Activated naive CD8-positive, alpha-beta T cell treated with anti-CD3 and anti-CD28 coated beads, Interleukin-2, amount 50 U/mL, for 24 hours (primary cell): Measurements from ENCODE around the gene MCFD2.
A peak's percentile ranks its signal among the peaks of the same experiment; 100 is the strongest.
"Not testable (repeated sequence)": the region's sequence is repeated elsewhere in the genome, so short reads cannot be mapped to it uniquely, and the experiment has no call there.

Source experiments
- ATAC-seq: fragments of 150-1000 bp; cut with Tn5 transposase; one replicate; pipeline ENCODE4 v1.10.0; 2021
- DNase-seq: peaks from one replicate; pipeline ENCODE4 v3.0.0; 2021
- H3K27ac Mint-ChIP-seq: one replicate; pipeline ENCODE4 v1.8.0; 2021; ENCODE audit warnings: mild to moderate bottlenecking, mixed read lengths
- H3K27me3 Mint-ChIP-seq: one replicate; pipeline ENCODE4 v1.8.0; 2021; ENCODE audit warnings: mixed read lengths
- H3K36me3 Mint-ChIP-seq: one replicate; pipeline ENCODE4 v1.8.0; 2021; ENCODE audit warnings: low read depth, mixed read lengths
- H3K4me1 Mint-ChIP-seq: one replicate; pipeline ENCODE4 v1.8.0; 2021; ENCODE audit warnings: mixed read lengths
- H3K4me3 Mint-ChIP-seq: one replicate; pipeline ENCODE4 v1.8.0; 2021; ENCODE audit warnings: mild to moderate bottlenecking, moderate library complexity, mixed read lengths
- H3K9me3 Mint-ChIP-seq: one replicate; pipeline ENCODE4 v1.8.0; 2021; ENCODE audit warnings: mixed read lengths

Gene MCFD2

DNA sequence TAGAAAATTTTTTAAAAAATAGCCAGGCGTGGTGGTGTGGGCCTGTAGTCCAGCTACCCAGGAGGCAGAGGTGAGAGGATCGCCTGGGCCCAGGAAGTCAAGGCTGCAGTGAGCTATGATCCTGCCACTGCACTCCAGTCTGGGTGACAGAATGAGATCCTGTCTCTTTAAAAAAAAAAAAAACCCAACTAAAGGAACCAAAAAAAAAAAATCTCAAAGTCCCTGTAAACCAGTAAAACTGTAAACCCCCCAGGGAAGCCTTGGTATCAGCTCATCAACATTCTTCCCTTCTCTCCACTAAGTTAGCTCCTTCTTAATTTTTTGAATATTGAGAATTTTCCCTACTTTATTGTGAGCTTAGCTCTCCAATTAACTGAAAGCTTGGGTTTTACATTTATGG, 8.4 kb upstream of the MCFD2 start:
- Mint-ChIP-seq H3K4me1 (peaks cover 23% of the 10 kb centered on the region), H3K9me3 (peaks cover 13% of the 10 kb centered on the region), H3K27me3 (no peaks in the 10 kb centered on the region), H3K36me3 (peaks cover 11% of the 10 kb centered on the region), H3K4me3 (no peak overlapping the region), H3K27ac (no peak overlapping the region)
- DNase-seq (no peak), ATAC-seq (no peak)

GRCh38 chr2:46923041-46923528, 7.5 kb upstream of the MCFD2 start:
- no peak overlapping the region for H3K4me3 Mint-ChIP-seq

DNA sequence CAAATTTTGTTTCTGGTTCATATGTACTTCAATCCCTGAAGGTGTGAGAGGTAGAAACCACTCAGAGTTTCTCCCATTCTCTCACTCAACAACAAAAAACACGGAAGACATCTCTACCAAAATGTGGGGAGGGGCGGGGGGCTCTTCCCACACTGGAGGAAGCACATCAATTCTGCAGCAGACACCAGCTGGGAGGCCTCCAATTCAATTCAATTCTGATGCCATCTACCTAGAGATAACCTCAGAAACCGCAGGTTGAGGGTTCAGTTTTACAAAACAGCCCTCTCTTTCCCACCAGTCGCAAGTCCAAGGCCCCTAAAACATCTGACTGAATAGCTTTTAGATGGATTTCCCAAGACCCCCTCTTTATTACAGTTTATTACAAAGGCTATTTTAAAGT, 7.0 kb upstream of the MCFD2 start:
- Mint-ChIP-seq H3K4me3 (no peak overlapping the region), H3K4me1 (peaks cover 35% of the 10 kb centered on the region), H3K27me3 (no peaks in the 10 kb centered on the region), H3K36me3 (peaks cover 10% of the 10 kb centered on the region), H3K9me3 (peaks cover 13% of the 10 kb centered on the region), H3K27ac (peak overlapping the region; percentile 5)
- no peak for DNase-seq
- no peak for ATAC-seq

More at GRCh38 chr2:46923041-46923528, 7.5 kb upstream of the MCFD2 start:
- Mint-ChIP-seq H3K27ac (no peak overlapping the region), H3K36me3 (peaks cover 11% of the 10 kb centered on the region), H3K27me3 (no peaks in the 10 kb centered on the region), H3K9me3 (peaks cover 13% of the 10 kb centered on the region), H3K4me1 (peaks cover 30% of the 10 kb centered on the region)
- ATAC-seq: peak; percentile 57
- no peak for DNase-seq

GRCh38 chr2:46921676-46922448, 6.3 kb upstream of the MCFD2 start:
- ATAC-seq: no peak
- Mint-ChIP-seq H3K9me3 (peaks cover 10% of the 10 kb centered on the region), H3K4me1 (peaks cover 42% of the 10 kb centered on the region)

DNA sequence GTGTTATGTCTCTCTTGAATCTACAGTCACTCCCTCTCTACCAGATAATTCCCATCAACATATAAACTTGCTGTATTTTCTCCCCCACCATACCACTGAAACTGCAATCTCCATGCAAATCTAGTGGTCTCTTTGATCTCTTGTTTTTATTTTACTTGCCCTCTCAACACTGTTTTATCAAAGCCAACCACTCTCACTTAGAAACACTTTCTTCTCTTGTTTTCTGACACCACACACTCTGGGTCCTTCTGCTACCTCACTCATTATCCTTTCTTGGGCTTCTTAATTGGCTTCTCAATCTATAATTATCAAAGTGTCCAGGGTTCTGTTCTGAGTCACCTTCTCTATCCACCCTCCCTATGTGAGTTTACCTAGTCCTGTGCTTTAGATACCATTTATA, 2.0 kb upstream of the MCFD2 start:
- ATAC-seq (no peak), DNase-seq (no peak)
- peaks cover 7% of the 10 kb centered on the region for H3K36me3 Mint-ChIP-seq
- H3K9me3 Mint-ChIP-seq: no peaks in the 10 kb centered on the region
- H3K4me1 Mint-ChIP-seq: peaks cover 64% of the 10 kb centered on the region
- no peaks in the 10 kb centered on the region for H3K27me3 Mint-ChIP-seq
- peak overlapping the region; percentile 64 for H3K27ac Mint-ChIP-seq
- peak overlapping the region; percentile 89 for H3K4me3 Mint-ChIP-seq

More at GRCh38 chr2:46921676-46922448, 6.3 kb upstream of the MCFD2 start:
- Mint-ChIP-seq H3K4me3 (no peak overlapping the region), H3K27me3 (no peaks in the 10 kb centered on the region), H3K27ac (peak overlapping the region; percentile 5), H3K36me3 (peaks cover 6% of the 10 kb centered on the region)
- no peak for DNase-seq

- peaks cover 55% of the 10 kb centered on the region for H3K4me1 Mint-ChIP-seq
Measured at GRCh38 chr2:46915811-46916630, 415 bp upstream of the MCFD2 start.

GRCh38 chr2:46914578-46915230, 902 bp downstream of the MCFD2 start:
- H3K36me3 Mint-ChIP-seq: peaks cover 13% of the 10 kb centered on the region
- ATAC-seq (no peak), DNase-seq (no peak)
- peaks cover 62% of the 10 kb centered on the region for H3K4me1 Mint-ChIP-seq
- peak overlapping the region; percentile 81 for H3K27ac Mint-ChIP-seq
- H3K9me3 Mint-ChIP-seq: no peaks in the 10 kb centered on the region
- peak overlapping the region; percentile 89 for H3K4me3 Mint-ChIP-seq
- no peaks in the 10 kb centered on the region for H3K27me3 Mint-ChIP-seq

More at GRCh38 chr2:46915811-46916630, 415 bp upstream of the MCFD2 start:
- Mint-ChIP-seq H3K9me3 (no peaks in the 10 kb centered on the region), H3K27me3 (no peaks in the 10 kb centered on the region), H3K4me3 (peak overlapping the region; percentile 89), H3K27ac (peak overlapping the region; percentile 88), H3K36me3 (peaks cover 10% of the 10 kb centered on the region)
- ATAC-seq (peak; percentile 95), DNase-seq (peak; percentile 80)

- H3K36me3 Mint-ChIP-seq: peaks cover 19% of the 10 kb centered on the region
- no peaks in the 10 kb centered on the region for H3K9me3 Mint-ChIP-seq
- ATAC-seq: no peak
- no peak overlapping the region for H3K27ac Mint-ChIP-seq
- DNase-seq: no peak
- H3K4me1 Mint-ChIP-seq: peaks cover 69% of the 10 kb centered on the region
- no peaks in the 10 kb centered on the region for H3K27me3 Mint-ChIP-seq
- peak overlapping the region; percentile 89 for H3K4me3 Mint-ChIP-seq
Measured at GRCh38 chr2:46913471-46914381, 1.9 kb downstream of the MCFD2 start.

- peak overlapping the region; percentile 70 for H3K27ac Mint-ChIP-seq
- H3K27me3 Mint-ChIP-seq: no peaks in the 10 kb centered on the region
- ATAC-seq (peak; percentile 95), DNase-seq (peak; percentile 36)
- no peak overlapping the region for H3K4me3 Mint-ChIP-seq
- peaks cover 47% of the 10 kb centered on the region for H3K36me3 Mint-ChIP-seq
- H3K4me1 Mint-ChIP-seq: peaks cover 45% of the 10 kb centered on the region
- no peaks in the 10 kb centered on the region for H3K9me3 Mint-ChIP-seq
Measured at GRCh38 chr2:46909771-46910419, 5.7 kb downstream of the MCFD2 start.

- DNase-seq (no peak), ATAC-seq (no peak)
- Mint-ChIP-seq H3K4me1 (peaks cover 38% of the 10 kb centered on the region), H3K4me3 (no peak overlapping the region), H3K27me3 (no peaks in the 10 kb centered on the region), H3K9me3 (no peaks in the 10 kb centered on the region), H3K36me3 (peaks cover 46% of the 10 kb centered on the region), H3K27ac (no peak overlapping the region)
Measured at GRCh38 chr2:46909150-46909549, 6.5 kb downstream of the MCFD2 start.

DNA sequence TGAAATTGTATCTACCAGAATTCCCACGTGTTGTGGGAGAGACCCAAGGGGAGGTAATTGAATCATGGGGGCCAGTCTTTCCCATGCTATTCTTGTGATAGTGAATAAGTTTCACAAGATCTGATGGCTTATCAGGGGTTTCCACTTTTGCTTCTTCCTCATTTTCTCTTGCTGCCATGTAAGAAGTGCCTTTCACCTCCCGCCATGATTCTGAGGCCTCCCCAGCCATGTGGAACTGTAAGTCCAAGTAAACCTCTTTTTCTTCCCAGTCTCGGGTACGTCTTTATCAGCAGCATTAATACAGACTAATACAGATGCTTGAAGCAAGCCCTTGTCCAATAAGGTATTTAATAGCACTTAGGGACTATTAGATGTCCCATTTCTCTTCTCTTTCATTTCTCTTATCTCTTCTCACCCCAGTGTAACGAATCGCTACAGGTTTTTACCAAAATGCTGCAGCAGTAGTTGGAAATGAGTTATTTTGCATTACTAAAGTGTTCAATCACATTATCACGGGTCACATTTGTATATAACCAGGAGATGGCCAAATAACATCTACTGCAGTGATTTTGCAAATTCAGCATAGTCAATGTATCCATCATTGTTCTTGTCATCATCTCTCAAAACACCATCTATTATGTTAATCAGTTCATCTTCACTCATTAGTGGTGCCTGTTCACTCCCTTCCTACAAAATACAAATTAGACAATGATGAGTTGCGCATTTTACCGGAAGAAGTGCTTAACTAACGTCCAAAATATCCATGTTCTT, 10.5 kb downstream of the MCFD2 start:
- H3K4me3 Mint-ChIP-seq, DNase-seq, H3K27me3 Mint-ChIP-seq, ATAC-seq, H3K9me3 Mint-ChIP-seq, H3K27ac Mint-ChIP-seq: not testable (repeated sequence)
- Mint-ChIP-seq H3K4me1 (peaks cover 22% of the 10 kb centered on the region), H3K36me3 (peaks cover 43% of the 10 kb centered on the region)

GRCh38 chr2:46902980-46903379, 12.6 kb downstream of the MCFD2 start:
- not testable (repeated sequence) for H3K4me3 Mint-ChIP-seq, H3K27ac Mint-ChIP-seq

DNA sequence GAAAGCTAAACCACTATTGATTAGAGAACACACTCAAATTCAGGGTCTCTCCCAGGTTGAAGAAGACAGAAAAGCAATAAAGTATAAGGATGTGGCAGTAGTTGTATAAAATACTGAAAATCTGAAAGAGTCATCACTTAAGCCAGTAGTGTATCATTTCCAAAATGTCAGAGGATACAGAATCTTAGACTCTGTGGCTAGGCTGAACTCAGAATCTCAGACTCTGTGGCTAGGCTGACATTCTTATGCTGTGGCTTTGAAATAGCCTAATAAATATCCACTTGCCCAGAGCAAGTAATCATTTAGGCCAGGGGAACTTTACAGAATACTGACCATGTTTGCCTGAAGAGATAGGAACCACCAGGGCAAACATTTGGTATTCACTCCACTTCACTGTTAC, 13.1 kb downstream of the MCFD2 start:
- Mint-ChIP-seq H3K36me3 (peaks cover 26% of the 10 kb centered on the region), H3K27ac (no peak overlapping the region)

More at GRCh38 chr2:46902980-46903379, 12.6 kb downstream of the MCFD2 start:
- H3K9me3 Mint-ChIP-seq, DNase-seq, ATAC-seq, H3K27me3 Mint-ChIP-seq, H3K4me1 Mint-ChIP-seq: not testable (repeated sequence)
- H3K36me3 Mint-ChIP-seq: peaks cover 29% of the 10 kb centered on the region

More for the DNA sequence above, 13.1 kb downstream of the MCFD2 start:
- Mint-ChIP-seq H3K27me3 (no peaks in the 10 kb centered on the region), H3K9me3 (no peaks in the 10 kb centered on the region), H3K4me3 (no peak overlapping the region), H3K4me1 (peaks cover 7% of the 10 kb centered on the region)
- ATAC-seq: no peak
- DNase-seq: no peak
